Adipocyte (in vitro differentiated cells): Measurements from ENCODE around the gene RSRC1.
A peak's percentile ranks its signal among the peaks of the same experiment; 100 is the strongest.
"Not testable (repeated sequence)": the region's sequence is repeated elsewhere in the genome, so short reads cannot be mapped to it uniquely, and the experiment has no call there.

Experiments used
- DNase-seq: peaks from one replicate; pipeline ENCODE4 v3.0.0-alpha.2; 2015; ENCODE audit warnings: low read depth
- H3K27me3 ChIP-seq: replicated peaks from 2 replicates; pipeline ENCODE4 v1.7.0; 2013; ENCODE audit warnings: mild to moderate bottlenecking, low read length, moderate library complexity; ENCODE audit not compliant: control insufficient read depth, insufficient read depth
- H3K36me3 ChIP-seq: 2 replicates; pipeline ENCODE4 v1.7.0; 2013; ENCODE audit warnings: low read length, mild to moderate bottlenecking, moderate library complexity; ENCODE audit not compliant: control insufficient read depth, insufficient read depth, severe bottlenecking
- H3K4me1 ChIP-seq: 2 replicates; pipeline ENCODE4 v1.7.0; 2013; ENCODE audit warnings: mild to moderate bottlenecking, low read length, moderate library complexity; ENCODE audit not compliant: control insufficient read depth, insufficient read depth
- H3K4me3 ChIP-seq: 2 replicates; pipeline ENCODE4 v1.7.0; 2013; ENCODE audit warnings: mild to moderate bottlenecking, low read length, moderate library complexity
- H3K9ac ChIP-seq: 2 replicates; pipeline ENCODE4 v1.7.0; 2013; ENCODE audit warnings: mild to moderate bottlenecking, low read length, moderate library complexity
- H3K9me3 ChIP-seq: 2 replicates; pipeline ENCODE4 v1.7.0; 2013; ENCODE audit warnings: mild to moderate bottlenecking, low read length, moderate library complexity; ENCODE audit not compliant: control insufficient read depth

Gene RSRC1

DNA sequence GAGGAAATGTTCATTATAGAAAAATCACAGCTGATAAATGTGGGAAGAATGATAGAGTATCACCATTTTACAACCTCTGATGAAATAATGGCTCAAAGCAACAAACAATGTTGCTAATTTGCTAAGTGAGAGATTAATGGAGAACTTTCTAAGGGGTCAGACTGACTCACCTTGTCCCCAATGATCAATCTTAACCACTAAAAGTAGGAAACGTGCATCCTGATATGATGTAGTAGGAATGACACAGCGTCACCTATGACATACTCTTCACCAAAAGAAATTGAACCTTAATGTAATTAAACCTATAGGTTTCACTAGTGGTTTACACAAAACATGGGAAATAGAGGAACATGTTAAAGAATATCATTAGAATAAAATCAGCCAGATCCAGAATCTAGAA lies 426.0 kb downstream of the RSRC1 start:
- Histone ChIP-seq H3K4me3 (no peak overlapping the region), H3K36me3 (no peaks in the 10 kb centered on the region), H3K9me3 (no peaks in the 10 kb centered on the region), H3K9ac (no peak overlapping the region), H3K4me1 (no peaks in the 10 kb centered on the region), H3K27me3 (no peaks in the 10 kb centered on the region)
- no peak for DNase-seq

DNA sequence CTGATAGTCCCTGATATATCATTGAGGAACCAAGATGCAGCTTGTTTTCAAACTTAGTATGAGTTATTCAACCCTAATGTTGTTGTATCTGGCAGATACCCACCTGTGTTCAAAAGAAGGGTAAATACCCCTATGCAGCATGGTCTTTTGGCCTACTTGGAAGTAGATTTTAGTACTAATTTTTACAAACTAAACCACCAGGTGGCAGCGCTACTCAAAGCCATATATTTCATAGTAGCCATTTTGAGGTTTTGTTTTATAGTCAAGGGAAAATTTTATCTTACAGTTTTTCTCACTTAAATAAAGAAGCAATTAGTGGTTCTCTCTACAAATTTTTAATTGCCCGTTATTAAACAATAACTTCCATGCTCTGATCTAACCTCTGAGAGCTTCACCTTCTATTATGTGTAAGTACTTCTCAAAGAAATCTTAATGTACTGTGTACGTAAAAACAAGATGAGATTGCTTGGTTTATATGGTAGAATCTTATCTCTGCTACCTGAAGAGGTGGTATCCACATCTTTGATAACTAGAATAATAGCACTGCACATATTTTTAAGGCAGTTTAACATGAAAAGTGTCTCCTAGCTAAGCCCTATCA lies 429.6 kb downstream of the RSRC1 start:
- H3K4me1 ChIP-seq = no peaks in the 10 kb centered on the region
- DNase-seq = peak; percentile 76
- H3K9ac ChIP-seq = no peak overlapping the region
- H3K4me3 ChIP-seq = no peak overlapping the region
- H3K36me3 ChIP-seq = peaks cover 7% of the 10 kb centered on the region
- H3K9me3 ChIP-seq = no peaks in the 10 kb centered on the region
- no peaks in the 10 kb centered on the region for H3K27me3 ChIP-seq

DNA sequence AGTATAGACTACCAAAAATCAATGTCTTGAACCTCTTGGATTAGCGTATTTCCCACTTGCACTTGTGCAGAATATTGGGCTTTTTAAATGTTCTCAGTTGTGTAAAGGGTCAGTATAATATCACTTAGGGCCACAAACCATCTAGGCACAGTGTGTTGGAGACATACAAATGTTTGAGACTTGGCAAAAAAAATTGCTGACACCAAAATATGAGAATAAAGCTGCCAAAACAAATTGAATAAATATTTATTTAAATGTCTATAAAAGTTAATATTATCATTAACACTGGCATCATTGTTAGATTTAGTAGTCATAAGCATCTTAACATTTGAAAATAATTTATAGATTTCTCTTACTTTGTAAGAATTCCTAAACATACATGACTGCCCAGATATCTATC lies 430.2 kb downstream of the RSRC1 start:
- no peak overlapping the region for H3K9ac ChIP-seq
- no peak overlapping the region for H3K4me3 ChIP-seq
- H3K4me1 ChIP-seq = no peaks in the 10 kb centered on the region
- DNase-seq = no peak
- H3K27me3 ChIP-seq = no peaks in the 10 kb centered on the region
- H3K36me3 ChIP-seq = peaks cover 7% of the 10 kb centered on the region
- no peaks in the 10 kb centered on the region for H3K9me3 ChIP-seq

DNA sequence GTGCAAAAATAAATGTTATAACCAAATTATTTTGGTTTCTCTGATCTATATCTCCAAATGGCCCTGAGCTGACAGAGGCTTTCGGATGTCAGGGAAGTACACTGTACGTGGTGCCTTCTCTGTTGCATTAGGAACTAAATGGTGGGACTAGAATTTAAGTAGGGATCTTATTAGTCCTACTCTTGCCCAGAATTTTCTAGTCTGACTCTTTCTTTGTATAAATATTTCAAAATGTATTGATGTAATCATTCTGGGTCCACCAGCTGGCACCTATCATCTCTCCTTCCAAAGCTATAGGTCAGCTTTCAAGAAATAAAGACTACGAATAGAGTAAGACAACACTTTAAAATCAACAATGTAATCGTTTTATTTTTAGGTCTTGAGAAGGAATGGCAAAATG lies 438.8 kb downstream of the RSRC1 start:
- DNase-seq = no peak
- H3K4me1 ChIP-seq = no peaks in the 10 kb centered on the region
- H3K27me3 ChIP-seq = no peaks in the 10 kb centered on the region
- H3K9me3 ChIP-seq = no peaks in the 10 kb centered on the region
- no peak overlapping the region for H3K4me3 ChIP-seq
- H3K36me3 ChIP-seq = peaks cover 11% of the 10 kb centered on the region
- no peak overlapping the region for H3K9ac ChIP-seq

DNA sequence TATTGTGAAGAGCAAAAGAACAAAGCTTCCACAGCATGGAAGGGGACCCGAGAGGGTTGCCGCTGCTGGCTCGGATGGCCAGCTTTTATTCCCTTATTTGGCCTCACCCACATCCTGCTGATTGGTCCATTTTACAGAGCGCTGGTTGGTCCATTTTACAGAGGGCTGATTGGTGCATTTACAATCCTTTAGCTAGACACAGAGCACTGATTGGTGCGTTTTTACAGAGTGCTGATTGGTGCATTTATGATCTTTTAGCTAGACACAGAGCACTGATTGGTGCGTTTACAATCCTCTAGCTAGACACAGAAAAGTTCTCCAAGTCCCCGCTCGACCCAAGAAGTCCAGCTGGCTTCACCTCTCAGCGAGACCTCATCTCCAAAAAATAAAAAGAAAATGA lies 440.0 kb downstream of the RSRC1 start:
- H3K4me3 ChIP-seq, H3K36me3 ChIP-seq, H3K9ac ChIP-seq, H3K4me1 ChIP-seq, DNase-seq, H3K9me3 ChIP-seq, H3K27me3 ChIP-seq: not testable (repeated sequence)

DNA sequence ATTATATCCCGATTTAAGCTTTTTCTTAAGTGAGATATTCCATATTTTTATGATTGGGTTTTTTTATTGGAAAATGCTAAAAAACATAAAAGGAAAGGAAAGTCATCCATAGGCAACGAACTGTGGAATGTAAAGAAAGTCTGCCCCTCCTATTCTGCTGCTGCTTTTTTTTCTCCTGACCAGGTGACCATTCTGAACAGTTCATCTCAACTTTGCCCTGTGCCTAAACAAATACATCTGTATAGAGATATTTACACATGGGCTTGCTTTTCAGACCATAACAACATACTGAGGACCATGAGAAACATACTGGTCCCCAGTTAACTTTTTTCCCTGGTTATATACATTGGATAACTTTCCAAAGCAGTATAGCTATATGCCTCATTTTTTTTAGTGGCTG lies 442.2 kb downstream of the RSRC1 start:
- Histone ChIP-seq H3K36me3 (peaks cover 9% of the 10 kb centered on the region), H3K9ac (no peak overlapping the region), H3K9me3 (no peaks in the 10 kb centered on the region), H3K4me1 (no peaks in the 10 kb centered on the region), H3K4me3 (no peak overlapping the region), H3K27me3 (no peaks in the 10 kb centered on the region)
- DNase-seq = no peak

DNA sequence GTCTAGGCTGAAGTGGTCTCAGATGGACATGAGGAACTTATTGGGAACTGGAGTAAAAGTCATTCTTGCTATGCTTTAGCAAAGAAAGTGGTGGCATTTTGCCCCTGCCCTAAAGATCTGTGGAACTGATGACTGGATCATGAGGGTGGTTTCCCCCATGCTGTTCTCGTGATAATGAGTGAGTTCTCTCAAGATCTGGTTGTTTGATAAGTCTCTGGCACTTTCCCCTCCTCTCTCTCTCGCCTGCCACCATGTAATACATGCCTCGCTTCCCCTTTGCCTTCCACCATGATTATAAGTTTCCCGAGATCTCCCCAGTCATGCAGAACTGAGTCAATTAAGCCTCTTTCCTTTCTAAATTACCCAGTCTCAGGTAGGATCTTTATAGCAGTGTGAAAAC lies 449.6 kb downstream of the RSRC1 start:
- no peaks in the 10 kb centered on the region for H3K36me3 ChIP-seq
- H3K9ac ChIP-seq = no peak overlapping the region
- H3K4me3 ChIP-seq = no peak overlapping the region
- no peaks in the 10 kb centered on the region for H3K4me1 ChIP-seq
- DNase-seq = no peak
- no peaks in the 10 kb centered on the region for H3K9me3 ChIP-seq
- no peaks in the 10 kb centered on the region for H3K27me3 ChIP-seq

DNA sequence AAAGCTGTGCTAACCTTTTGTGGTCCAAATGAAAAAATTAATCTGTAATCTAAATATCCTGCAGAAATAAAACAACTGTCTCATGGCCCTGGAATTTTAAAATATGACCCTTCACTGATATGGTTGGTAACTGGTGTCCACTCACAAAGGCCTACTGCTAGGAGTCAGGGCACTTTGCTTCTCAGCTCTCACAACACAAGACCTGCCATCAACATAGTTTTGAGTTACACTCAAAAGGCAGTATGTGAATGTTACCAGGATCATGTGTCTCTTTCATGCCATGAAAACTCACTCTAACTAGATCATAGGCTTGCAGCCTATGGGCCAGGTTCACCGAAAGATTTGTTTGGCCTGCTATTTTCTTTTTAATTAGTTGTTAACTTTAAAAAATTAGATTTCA lies 451.1 kb downstream of the RSRC1 start:
- DNase-seq = no peak
- no peaks in the 10 kb centered on the region for H3K4me1 ChIP-seq
- H3K9ac ChIP-seq = no peak overlapping the region
- no peaks in the 10 kb centered on the region for H3K36me3 ChIP-seq
- no peaks in the 10 kb centered on the region for H3K9me3 ChIP-seq
- H3K4me3 ChIP-seq = no peak overlapping the region
- no peaks in the 10 kb centered on the region for H3K27me3 ChIP-seq

DNA sequence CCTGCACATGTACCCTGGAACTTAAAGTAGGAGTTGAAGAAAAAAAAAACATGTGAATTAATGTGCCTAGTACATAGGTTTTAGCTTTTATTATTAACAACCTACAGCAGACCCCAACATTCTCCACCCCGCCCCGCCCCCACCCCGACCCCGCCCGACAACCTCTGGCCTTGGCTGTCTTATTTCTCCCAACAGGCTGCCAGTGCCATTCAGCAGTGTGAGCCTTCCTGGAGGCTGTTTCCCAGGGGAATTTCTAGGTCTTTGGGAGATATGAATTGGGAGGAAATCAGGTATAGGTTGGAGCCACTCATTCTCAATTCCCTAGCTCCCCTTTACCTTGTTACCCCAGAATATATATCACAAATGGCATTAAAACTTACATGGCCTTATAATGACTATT lies 452.8 kb downstream of the RSRC1 start:
- Histone ChIP-seq H3K27me3 (no peaks in the 10 kb centered on the region), H3K9ac (no peak overlapping the region), H3K36me3 (no peaks in the 10 kb centered on the region), H3K4me1 (no peaks in the 10 kb centered on the region), H3K9me3 (no peaks in the 10 kb centered on the region), H3K4me3 (no peak overlapping the region)
- DNase-seq = no peak

DNA sequence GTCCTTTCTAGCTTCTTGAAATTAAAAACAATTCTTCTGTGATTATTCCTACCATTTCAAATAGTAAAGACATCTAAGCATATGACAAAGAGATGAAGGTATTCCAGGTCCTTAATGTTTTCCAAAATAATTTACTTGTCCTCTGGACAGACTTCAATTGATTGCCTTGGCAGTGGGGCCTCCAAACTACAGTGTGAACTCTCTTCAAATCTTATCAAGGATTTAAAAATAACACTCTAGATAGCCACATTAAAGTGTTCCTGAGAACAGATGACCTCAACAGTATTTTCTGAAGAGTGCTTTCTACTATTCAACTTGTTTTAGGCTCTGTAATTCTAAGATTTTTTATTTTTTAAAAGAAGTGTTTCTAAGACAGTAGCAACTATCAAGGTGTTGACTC lies 453.2 kb downstream of the RSRC1 start:
- Histone ChIP-seq H3K9me3 (no peaks in the 10 kb centered on the region), H3K4me1 (no peaks in the 10 kb centered on the region), H3K4me3 (no peak overlapping the region), H3K27me3 (no peaks in the 10 kb centered on the region), H3K9ac (no peak overlapping the region), H3K36me3 (no peaks in the 10 kb centered on the region)
- no peak for DNase-seq

DNA sequence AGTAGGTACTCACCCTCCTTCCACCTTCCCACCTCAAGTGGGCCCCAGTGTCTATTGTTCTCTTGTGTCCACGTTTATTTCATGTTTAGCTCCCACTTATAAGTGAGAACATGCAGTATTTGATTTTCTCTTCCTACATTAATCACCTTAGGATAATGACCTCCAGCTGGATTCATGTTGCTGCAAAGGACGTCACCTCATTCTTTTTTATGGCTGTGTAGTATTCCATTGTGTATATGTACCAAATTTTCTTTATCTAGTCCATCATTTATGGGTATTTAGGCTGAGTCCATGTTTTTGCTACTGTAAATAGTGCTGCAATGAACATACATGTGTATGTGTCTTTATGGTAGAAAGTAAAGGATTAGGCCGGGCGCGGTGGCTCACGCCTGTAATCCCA lies 455.2 kb downstream of the RSRC1 start:
- Histone ChIP-seq H3K4me1 (no peaks in the 10 kb centered on the region), H3K27me3 (no peaks in the 10 kb centered on the region), H3K36me3 (no peaks in the 10 kb centered on the region), H3K9ac (no peak overlapping the region), H3K4me3 (no peak overlapping the region), H3K9me3 (no peaks in the 10 kb centered on the region)
- DNase-seq = no peak

DNA sequence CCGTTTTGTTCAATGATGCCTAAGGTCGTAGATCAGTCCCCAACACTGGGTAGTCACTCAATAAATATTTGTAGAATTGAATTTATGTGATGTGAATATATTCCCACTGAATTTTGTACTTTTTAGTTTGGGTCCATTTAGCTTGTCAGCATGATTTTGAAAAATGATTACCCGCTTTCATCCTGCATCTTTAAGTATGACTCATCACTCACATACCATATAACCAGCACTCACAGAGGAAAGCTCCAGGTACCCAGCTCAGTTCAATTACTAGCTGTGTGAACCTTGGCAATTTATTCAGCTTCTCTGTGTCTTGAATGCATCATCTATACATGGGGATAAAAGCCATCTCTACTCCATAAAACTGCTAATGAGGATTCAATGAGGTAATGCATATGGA lies 458.9 kb downstream of the RSRC1 start:
- no peaks in the 10 kb centered on the region for H3K9me3 ChIP-seq
- H3K4me3 ChIP-seq = no peak overlapping the region
- H3K36me3 ChIP-seq = no peaks in the 10 kb centered on the region
- no peaks in the 10 kb centered on the region for H3K27me3 ChIP-seq
- no peak overlapping the region for H3K9ac ChIP-seq
- H3K4me1 ChIP-seq = peaks cover 3% of the 10 kb centered on the region
- no peak for DNase-seq
